ENCODE measurements around the gene FGF9.

Gene FGF9

GRCh38 chr13:21675095-21675991 lies 4.5 kb downstream of the FGF9 start:
- peak; percentile 31 for DNase-seq

DNA sequence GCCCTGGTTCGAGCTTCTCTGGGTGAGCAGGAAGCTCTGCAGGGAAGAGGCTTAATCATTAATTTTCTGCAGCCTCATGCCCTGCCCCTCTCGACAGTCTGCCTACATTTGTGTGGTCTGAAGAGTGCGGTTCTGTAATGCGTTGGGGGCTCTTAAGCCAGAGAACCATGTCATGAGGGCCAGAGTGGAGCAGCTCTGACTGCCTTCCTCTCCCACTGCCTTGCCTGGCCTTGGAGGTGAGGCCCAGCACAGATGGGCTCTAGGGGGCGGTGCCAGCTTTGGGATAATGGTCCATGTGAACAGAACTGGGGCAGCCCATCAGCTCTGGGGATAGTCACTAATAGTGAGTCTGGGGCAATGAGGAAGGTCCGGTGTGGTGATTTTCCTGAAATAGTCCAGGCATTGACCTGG lies 5.7 kb downstream of the FGF9 start:
- DNase-seq, result no peak

DNA sequence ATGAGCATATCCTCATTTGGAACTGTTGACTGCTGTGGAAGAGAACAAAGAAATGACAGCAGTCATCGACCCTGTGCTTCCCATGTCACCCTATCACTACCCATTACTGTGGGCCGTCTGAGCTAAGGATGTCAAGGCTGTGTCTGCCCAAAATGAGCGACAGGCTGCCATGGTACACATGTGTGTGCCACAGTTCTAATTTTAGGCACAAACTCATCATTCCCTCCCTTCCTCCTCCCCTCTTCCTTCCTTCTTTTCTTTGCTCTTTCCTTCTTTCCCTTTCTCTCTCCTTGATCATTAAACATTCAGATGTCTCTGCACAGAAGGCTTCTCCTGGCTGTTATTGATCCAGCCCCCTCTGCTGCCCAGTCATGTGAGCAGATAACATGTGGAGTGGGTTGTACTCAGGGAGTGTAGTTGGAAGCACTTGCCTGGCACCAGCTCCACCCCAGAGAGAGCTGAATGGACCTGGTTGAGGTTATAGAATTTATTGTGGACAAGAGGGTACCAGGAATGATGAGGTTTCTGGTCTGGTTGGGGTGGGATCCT lies 6.3 kb downstream of the FGF9 start:
- DNase-seq, result no peak

DNA sequence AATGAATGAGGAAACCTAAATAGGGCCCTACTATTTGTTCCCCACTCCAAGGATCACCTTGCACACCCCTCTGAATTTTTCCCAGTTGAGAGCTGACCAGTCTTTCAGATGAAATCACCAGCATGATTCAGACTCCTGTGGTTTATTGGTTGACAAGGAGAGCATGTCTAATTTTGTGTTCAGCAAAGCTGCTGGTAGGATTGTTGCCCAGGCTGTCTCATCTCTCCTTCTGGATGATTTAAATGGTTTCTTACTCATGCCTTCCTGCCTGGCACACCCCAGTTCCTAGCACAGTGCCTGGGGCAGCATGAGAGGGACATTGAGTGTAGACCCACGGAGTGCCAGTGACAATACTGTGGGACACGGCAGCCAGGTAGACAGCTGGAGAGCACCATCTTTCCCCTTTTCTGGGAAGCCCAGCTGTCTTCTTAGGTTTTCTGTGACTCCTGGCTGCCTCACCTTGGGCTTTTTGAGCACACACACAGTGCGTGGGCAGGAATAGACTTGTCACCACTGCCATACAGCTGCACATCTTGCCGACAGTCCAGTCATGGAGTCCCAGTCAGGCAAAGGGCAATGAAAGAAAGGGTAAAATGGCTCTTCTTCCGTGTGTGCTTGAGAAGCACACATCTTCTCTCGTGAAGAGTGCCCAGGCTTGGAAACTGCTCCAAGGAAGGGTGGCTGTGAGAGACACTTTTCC lies 12.3 kb downstream of the FGF9 start:
- DNase-seq, result no peak

DNA sequence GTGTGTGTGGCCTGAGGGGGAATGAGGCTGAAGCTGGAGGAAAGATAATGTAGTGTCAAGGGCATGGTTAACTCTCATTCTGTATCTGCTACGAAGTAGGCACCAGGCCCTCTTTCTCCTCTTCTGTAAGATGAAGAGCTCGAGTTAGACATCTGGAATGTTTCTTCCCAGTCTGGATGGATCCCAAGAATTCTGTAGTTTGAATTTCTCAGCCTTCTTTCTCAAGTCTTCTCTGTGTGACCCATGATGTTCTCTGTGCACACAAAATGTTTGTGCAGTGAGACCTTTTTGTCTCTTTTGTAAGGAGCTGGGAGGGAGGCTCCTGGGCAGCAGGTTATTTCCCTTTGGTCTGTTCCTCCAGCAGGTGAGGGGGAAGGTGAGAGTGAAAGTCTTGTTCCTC lies 13.7 kb downstream of the FGF9 start:
- DNase-seq, result no peak

GRCh38 chr13:21685485-21686064 lies 14.7 kb downstream of the FGF9 start:
- no peak for DNase-seq

GRCh38 chr13:21686751-21687391 lies 16.0 kb downstream of the FGF9 start:
- DNase-seq, result no peak

DNA sequence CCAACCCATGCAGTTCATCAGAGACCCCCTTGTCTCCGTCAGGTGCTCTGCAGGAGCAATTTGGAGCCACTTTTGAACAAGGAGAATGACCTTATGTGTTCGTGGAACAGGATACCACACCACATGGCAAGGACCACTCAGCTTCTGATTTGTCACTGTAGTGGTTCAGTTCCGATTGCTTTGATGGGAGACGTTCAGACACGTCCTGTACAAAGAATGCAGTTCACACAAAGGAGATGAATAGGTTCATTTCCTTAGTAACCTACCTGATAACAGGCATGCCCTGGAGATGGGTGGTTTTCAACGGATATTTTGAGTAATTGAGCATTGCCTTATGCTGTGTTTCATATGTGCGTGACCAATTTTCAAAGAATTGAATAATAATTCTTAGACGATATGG lies 17.2 kb downstream of the FGF9 start:
- DNase-seq, result no peak

DNA sequence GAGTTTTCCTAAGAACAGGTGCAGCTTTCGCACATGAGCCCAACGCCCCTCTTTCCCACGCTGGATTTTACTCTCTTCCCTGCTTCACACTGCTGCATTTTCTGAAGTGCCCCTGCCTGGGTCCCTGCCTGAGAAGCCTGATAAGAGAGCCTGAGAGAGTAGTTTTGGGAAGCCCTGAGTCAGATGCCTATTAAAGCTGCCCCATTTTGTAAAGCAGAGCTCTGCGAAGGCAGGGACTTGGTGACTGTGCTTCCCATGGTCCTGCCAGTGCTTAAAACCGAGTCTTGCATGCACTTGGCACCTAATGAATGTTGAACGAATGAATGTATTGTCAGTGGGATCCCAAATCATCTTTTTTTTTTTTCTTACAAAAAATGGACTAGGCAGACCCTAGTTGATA lies 18.2 kb downstream of the FGF9 start:
- no peak for DNase-seq

DNA sequence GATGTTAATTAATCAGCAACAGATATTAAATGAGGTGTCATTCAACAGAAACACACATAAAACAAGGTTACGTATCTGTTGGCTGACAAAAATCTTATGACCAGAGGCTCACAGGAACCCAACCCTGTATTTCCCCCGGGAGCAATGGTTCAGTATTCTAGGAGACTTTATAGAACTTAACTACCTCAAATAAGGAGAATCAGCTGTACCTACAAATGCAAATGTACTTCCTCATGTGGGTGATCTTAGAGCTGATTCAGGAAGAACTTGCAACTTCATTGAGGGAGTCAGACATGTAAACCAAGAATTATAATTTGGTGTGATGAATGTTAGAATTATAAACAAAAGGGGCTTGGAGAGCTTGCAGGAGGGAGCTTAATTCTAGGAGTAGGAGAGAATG lies 20.1 kb downstream of the FGF9 start:
- DNase-seq, result no peak

- no peak for DNase-seq
Observed at GRCh38 chr13:21691500-21691899, 20.6 kb downstream of the FGF9 start.

DNA sequence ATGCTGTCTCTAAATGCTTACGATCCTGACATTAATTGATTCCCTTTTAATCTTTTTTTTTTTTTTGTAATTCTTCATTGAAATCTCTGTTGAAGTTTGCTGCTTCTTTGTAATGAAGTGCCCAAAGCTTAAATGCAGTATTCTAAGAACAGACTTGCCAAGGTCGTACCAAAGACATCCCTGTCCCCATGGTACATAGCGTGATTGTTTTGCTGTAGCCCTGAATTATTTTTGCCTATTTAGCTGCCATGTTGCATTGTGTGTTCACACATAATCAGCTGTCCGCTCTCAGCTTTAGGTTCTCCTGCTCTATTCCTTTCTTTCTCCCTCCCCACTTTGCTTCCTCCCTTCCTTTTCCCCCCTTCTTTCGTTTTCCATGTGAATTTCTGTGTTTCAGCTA lies 21.1 kb downstream of the FGF9 start:
- DNase-seq, result no peak

DNA sequence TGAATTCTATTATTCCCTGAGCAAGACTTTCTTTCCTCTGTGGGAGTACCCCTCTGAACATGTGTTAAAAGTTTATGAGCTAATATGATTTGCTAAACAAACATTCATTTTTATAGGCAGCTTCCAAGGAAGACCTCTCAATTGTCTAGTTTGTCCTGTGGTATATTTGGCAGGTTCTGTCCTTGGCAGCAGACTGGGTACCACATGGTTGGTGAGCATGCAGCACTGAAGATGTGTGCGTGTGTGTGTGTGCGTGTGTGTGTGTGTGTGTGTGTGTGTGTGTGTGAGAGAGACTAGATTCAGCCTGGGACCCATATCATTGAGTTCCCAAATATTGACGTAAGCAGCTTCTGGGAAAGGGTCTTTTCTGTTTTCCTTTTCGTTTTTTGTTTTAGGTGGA lies 24.0 kb downstream of the FGF9 start:
- DNase-seq, result no peak

DNA sequence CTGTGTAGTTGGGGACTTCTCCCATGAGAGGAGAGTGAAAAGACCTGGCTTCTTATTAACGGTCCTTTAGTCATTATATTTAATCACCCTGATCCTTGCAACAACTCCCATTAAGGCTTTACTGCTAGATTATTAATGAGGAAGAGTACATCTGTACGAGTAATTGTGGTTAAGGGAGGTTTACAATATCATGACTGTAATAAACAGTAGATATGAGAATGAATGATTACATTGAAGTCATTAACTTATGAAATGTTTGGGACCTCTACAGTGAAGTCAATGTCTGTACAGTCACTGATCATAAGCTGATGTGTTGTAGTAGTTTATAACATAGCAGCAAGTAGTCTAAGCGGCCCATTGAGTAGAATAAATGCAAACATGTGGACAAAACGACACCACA lies 24.7 kb downstream of the FGF9 start:
- no peak for DNase-seq

- no peak for DNase-seq
Observed at GRCh38 chr13:21696865-21697448, 26.1 kb downstream of the FGF9 start.

GRCh38 chr13:21698817-21699679 lies 28.2 kb downstream of the FGF9 start:
- DNase-seq, result no peak

DNA sequence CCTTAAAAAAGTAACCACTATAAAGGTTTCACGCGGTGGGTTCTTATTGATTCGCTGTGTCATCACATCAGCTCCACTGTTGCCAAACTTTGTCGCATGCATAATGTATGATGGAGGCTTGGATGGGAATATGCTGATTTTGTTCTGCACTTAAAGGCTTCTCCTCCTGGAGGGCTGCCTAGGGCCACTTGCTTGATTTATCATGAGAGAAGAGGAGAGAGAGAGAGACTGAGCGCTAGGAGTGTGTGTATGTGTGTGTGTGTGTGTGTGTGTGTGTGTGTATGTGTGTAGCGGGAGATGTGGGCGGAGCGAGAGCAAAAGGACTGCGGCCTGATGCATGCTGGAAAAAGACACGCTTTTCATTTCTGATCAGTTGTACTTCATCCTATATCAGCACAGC lies 30.6 kb downstream of the FGF9 start:
- DNase-seq, result no peak

DNA sequence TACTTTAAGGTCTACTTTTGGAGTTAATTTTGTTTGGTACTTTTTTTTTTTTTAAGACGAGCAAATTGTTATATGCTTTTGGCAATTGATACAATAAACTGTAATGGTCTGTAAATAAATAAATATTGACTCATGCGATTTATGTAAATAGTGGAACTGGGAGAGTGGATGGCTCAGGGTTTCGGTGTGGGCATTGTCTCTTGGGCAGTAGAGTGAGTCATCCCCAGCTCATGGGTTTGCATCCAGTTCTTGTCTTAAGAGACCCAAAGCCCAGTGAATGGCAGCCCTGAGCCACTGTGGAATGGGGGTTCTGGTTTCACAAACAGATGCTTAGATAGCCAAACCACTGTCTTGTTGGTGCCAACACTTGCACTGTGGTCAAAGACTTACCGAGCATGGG lies 33.0 kb downstream of the FGF9 start:
- DNase-seq, result peak; percentile 21

DNA sequence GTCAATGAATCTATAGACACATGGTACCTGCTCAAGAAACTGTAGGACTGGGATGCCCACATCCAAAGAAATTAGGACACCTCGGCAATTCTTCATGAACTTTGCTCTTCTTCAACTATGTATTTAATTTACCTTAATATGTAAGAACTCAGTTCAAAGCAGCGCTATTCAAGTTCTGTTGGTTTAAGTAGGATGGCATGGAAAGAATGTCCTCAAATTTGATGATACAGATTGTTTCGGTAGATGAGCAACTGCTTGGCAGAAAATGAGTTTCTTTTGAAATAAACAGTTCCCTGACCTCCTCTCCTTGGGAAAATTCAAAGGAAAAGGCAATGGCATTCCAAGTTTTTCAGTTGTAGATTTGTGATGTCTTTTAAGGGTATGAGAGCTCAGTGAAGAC lies 36.7 kb downstream of the FGF9 start:
- DNase-seq, result no peak

- DNase-seq, result no peak
Observed at GRCh38 chr13:21709697-21710096, 38.8 kb downstream of the FGF9 start.

GRCh38 chr13:21710163-21710562 lies 39.3 kb downstream of the FGF9 start:
- no peak for DNase-seq

DNA sequence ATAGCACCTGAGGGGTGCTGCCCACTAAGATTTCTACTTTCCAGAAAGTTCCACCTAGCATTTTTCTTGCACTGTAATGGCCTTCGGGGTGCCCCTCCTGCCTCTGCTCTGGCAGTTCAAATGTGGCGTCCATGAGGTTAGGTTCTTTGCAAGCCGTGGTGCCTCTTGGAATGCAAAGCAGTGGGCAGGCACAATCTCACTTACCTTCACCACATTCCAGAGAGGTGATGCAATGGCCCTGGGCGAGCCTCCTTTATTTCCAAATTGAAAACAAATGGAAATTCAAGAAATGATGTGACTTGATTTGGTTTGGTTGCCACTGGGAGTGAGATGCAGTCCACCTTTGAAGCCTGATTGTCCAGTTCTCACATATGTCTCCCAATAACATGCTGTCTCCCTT lies 46.9 kb downstream of the FGF9 start:
- DNase-seq, result no peak

Data from NCI-H774 (cell line).